ENCODE data around the gene SLC6A9. TPM values are rescaled to one million over a fixed set of nuclear protein-coding genes. Genes with fewer than 3 reads are reported as not detected.

The SLC6A9 gene
- total and polyA plus RNA-seq, 2 experiments from 2014 or later: 14.4 to 20.0 TPM

DNA sequence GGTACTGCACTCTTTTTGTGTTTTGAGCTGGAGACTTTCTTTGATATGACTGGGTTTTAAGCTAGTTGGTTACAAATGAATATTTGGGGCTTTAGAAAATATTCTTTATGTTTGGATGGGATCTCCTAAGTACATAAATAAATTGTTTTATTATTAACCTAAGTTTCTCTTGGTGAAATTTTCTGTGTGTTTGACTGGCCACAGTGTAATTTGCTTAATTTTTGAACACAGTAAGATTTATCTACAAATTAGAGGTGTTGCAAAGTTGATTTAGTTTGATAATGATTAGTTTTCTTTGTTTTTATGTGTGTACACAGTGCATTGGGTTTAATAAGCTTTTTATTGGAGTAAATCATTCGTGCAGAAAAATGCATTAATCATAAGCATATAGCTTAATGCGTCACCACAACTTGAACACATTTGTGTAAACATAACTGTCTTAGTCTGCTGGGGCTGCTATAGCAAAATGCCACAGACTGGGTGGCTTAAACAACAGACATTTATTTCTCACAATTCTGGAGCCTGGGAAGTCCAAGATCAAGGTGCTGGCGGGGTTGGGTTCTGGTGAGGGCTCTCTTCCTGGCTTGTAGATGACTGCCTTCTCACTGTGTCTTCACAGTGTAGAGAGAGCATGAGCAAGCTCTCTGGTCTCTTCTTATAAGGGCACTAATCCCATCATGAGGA lies 17.4 kb upstream of the SLC6A9 start (continued):
- TF ChIP-seq EZH2phosphoT487 (IDR thresholded peaks at IDR 0.05; ENCODE audit: unreplicated experiment) (no peak), ZNF331 (CRISPR knock-in tag; IDR thresholded peaks at IDR 0.05; ENCODE audit: low read depth) (no peak), POLR2AphosphoS5 (IDR thresholded peaks at IDR 0.05; ENCODE audit: low read depth) (no peak)

DNA sequence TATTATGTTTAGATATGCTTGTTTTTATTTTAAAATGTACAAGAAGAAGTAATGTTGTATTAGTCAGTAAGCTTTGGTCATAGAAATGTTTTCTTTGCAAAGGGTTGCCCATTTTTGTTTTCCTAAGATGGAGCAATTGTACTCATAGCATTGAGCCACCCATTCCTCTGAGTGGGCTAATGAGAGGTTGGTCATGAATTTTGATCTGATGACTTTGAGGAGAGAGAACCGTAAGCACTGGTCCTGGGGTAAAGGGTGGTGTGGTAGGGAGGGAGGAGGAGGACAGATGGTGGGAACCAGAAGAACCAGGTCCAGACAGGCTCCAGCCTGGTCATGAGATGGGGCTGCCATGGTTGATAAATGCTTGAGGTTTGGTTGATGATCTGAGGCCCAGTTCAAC lies 15.9 kb upstream of the SLC6A9 start:
- H4K20me1 ChIP-seq (replicated peaks; ENCODE audit: insufficient read depth): no peaks in the 10 kb centered on the region
- Mint-ChIP-seq H3K9me3 (no peaks in the 10 kb centered on the region), H3K27me3 (ENCODE audit: insufficient read depth, low read depth, poor library complexity) (peaks cover 7% of the 10 kb centered on the region), H3K27ac (no peak overlapping the region), H3K4me3 (no peak overlapping the region), H3K4me1 (no peaks in the 10 kb centered on the region; the same call in 2 of the 3 replicates), H3K36me3 (ENCODE audit: low read depth) (no peaks in the 10 kb centered on the region; the same call in 2 of the 3 replicates)
- no peak overlapping the region for H3K4me2 ChIP-seq
- H3F3A ChIP-seq (replicated peaks; ENCODE audit: low read depth): no peaks in the 10 kb centered on the region
- H3K9me2 ChIP-seq (ENCODE audit: insufficient read depth): no peaks in the 10 kb centered on the region
- H3K79me2 ChIP-seq (replicated peaks; ENCODE audit: insufficient read depth): no peaks in the 10 kb centered on the region
- peaks cover 7% of the 10 kb centered on the region; the same call in 1 of the 2 replicates for H3K27me3 ChIP-seq (ENCODE audit: insufficient read depth)
- peak overlapping the region; percentile 15; the same call in 1 of the 2 replicates for H2AFZ ChIP-seq
- no peak overlapping the region for H3K4me3 ChIP-seq
- no peaks in the 10 kb centered on the region for H3K36me3 ChIP-seq (ENCODE audit: insufficient read depth)
- H3K27ac ChIP-seq (ENCODE audit: low read depth): no peak overlapping the region
- no peaks in the 10 kb centered on the region for H3K4me1 ChIP-seq (ENCODE audit: insufficient read depth)
- DNase-seq (ENCODE audit: low spot score) (no peak), ATAC-seq (no peak)
- TF ChIP-seq NANOG (IDR thresholded peaks at IDR 0.05; ENCODE audit: borderline replicate concordance): no peak
- TF ChIP-seq, protein P1, sequence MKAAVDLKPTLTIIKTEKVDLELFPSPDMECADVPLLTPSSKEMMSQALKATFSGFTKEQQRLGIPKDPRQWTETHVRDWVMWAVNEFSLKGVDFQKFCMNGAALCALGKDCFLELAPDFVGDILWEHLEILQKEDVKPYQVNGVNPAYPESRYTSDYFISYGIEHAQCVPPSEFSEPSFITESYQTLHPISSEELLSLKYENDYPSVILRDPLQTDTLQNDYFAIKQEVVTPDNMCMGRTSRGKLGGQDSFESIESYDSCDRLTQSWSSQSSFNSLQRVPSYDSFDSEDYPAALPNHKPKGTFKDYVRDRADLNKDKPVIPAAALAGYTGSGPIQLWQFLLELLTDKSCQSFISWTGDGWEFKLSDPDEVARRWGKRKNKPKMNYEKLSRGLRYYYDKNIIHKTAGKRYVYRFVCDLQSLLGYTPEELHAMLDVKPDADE (IDR thresholded peaks at IDR 0.05): no peak
- TF ChIP-seq JUNB (IDR thresholded peaks at IDR 0.05; ENCODE audit: unreplicated experiment): no peak
- TF ChIP-seq, protein P2, sequence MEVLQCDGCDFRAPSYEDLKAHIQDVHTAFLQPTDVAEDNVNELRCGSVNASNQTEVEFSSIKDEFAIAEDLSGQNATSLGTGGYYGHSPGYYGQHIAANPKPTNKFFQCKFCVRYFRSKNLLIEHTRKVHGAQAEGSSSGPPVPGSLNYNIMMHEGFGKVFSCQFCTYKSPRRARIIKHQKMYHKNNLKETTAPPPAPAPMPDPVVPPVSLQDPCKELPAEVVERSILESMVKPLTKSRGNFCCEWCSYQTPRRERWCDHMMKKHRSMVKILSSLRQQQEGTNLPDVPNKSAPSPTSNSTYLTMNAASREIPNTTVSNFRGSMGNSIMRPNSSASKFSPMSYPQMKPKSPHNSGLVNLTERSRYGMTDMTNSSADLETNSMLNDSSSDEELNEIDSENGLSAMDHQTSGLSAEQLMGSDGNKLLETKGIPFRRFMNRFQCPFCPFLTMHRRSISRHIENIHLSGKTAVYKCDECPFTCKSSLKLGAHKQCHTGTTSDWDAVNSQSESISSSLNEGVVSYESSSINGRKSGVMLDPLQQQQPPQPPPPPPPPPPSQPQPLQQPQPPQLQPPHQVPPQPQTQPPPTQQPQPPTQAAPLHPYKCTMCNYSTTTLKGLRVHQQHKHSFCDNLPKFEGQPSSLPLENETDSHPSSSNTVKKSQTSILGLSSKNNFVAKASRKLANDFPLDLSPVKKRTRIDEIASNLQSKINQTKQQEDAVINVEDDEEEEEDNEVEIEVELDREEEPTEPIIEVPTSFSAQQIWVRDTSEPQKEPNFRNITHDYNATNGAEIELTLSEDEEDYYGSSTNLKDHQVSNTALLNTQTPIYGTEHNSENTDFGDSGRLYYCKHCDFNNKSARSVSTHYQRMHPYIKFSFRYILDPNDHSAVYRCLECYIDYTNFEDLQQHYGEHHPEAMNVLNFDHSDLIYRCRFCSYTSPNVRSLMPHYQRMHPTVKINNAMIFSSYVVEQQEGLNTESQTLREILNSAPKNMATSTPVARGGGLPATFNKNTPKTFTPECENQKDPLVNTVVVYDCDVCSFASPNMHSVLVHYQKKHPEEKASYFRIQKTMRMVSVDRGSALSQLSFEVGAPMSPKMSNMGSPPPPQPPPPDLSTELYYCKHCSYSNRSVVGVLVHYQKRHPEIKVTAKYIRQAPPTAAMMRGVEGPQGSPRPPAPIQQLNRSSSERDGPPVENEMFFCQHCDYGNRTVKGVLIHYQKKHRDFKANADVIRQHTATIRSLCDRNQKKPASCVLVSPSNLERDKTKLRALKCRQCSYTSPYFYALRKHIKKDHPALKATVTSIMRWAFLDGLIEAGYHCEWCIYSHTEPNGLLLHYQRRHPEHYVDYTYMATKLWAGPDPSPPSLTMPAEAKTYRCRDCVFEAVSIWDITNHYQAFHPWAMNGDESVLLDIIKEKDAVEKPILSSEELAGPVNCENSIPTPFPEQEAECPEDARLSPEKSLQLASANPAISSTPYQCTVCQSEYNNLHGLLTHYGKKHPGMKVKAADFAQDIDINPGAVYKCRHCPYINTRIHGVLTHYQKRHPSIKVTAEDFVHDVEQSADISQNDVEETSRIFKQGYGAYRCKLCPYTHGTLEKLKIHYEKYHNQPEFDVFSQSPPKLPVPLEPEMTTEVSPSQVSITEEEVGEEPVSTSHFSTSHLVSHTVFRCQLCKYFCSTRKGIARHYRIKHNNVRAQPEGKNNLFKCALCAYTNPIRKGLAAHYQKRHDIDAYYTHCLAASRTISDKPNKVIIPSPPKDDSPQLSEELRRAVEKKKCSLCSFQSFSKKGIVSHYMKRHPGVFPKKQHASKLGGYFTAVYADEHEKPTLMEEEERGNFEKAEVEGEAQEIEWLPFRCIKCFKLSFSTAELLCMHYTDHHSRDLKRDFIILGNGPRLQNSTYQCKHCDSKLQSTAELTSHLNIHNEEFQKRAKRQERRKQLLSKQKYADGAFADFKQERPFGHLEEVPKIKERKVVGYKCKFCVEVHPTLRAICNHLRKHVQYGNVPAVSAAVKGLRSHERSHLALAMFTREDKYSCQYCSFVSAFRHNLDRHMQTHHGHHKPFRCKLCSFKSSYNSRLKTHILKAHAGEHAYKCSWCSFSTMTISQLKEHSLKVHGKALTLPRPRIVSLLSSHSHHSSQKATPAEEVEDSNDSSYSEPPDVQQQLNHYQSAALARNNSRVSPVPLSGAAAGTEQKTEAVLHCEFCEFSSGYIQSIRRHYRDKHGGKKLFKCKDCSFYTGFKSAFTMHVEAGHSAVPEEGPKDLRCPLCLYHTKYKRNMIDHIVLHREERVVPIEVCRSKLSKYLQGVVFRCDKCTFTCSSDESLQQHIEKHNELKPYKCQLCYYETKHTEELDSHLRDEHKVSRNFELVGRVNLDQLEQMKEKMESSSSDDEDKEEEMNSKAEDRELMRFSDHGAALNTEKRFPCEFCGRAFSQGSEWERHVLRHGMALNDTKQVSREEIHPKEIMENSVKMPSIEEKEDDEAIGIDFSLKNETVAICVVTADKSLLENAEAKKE (CRISPR knock-in tag; IDR thresholded peaks at IDR 0.05): no peak
- TF ChIP-seq, protein P3, sequence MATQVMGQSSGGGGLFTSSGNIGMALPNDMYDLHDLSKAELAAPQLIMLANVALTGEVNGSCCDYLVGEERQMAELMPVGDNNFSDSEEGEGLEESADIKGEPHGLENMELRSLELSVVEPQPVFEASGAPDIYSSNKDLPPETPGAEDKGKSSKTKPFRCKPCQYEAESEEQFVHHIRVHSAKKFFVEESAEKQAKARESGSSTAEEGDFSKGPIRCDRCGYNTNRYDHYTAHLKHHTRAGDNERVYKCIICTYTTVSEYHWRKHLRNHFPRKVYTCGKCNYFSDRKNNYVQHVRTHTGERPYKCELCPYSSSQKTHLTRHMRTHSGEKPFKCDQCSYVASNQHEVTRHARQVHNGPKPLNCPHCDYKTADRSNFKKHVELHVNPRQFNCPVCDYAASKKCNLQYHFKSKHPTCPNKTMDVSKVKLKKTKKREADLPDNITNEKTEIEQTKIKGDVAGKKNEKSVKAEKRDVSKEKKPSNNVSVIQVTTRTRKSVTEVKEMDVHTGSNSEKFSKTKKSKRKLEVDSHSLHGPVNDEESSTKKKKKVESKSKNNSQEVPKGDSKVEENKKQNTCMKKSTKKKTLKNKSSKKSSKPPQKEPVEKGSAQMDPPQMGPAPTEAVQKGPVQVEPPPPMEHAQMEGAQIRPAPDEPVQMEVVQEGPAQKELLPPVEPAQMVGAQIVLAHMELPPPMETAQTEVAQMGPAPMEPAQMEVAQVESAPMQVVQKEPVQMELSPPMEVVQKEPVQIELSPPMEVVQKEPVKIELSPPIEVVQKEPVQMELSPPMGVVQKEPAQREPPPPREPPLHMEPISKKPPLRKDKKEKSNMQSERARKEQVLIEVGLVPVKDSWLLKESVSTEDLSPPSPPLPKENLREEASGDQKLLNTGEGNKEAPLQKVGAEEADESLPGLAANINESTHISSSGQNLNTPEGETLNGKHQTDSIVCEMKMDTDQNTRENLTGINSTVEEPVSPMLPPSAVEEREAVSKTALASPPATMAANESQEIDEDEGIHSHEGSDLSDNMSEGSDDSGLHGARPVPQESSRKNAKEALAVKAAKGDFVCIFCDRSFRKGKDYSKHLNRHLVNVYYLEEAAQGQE (IDR thresholded peaks at IDR 0.05; ENCODE audit: unreplicated experiment): no peak
- TF ChIP-seq, protein P4, sequence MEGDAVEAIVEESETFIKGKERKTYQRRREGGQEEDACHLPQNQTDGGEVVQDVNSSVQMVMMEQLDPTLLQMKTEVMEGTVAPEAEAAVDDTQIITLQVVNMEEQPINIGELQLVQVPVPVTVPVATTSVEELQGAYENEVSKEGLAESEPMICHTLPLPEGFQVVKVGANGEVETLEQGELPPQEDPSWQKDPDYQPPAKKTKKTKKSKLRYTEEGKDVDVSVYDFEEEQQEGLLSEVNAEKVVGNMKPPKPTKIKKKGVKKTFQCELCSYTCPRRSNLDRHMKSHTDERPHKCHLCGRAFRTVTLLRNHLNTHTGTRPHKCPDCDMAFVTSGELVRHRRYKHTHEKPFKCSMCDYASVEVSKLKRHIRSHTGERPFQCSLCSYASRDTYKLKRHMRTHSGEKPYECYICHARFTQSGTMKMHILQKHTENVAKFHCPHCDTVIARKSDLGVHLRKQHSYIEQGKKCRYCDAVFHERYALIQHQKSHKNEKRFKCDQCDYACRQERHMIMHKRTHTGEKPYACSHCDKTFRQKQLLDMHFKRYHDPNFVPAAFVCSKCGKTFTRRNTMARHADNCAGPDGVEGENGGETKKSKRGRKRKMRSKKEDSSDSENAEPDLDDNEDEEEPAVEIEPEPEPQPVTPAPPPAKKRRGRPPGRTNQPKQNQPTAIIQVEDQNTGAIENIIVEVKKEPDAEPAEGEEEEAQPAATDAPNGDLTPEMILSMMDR (conservative IDR thresholded peaks at IDR 0.05; ENCODE audit: low read depth in 2 of 2): no peak
- no peak for TF ChIP-seq ZNF114 (CRISPR knock-in tag; IDR thresholded peaks at IDR 0.05)
- TF ChIP-seq EZH2phosphoT487 (IDR thresholded peaks at IDR 0.05; ENCODE audit: unreplicated experiment): no peak
- no peak for TF ChIP-seq STAT1 (IDR thresholded peaks at IDR 0.05; ENCODE audit: unreplicated experiment)
- TF ChIP-seq EZH2 (IDR thresholded peaks at IDR 0.05; ENCODE audit: low read depth, unreplicated experiment): no peak
- TF ChIP-seq CREB1 (CRISPR knock-in tag; IDR thresholded peaks at IDR 0.05; ENCODE audit: low read depth): no peak

Measured in GM23338 (cell line).